ENCODE results near the gene DHODH. TPM values are rescaled to one million over a fixed set of nuclear protein-coding genes. Genes with fewer than 3 reads are reported as not detected.
"Not testable (repeated sequence)": the region's sequence is repeated elsewhere in the genome, so short reads cannot be mapped to it uniquely, and the experiment has no call there.

Gene DHODH
- total and polyA plus RNA-seq, 5 donors from 2014 or later = 4.9 to 10.1 (median 6.6) TPM

- Histone ChIP-seq H3K27me3 (ENCODE audit: control insufficient read depth, insufficient read depth, low read length) (no peaks in the 10 kb centered on the region), H3K4me1 (ENCODE audit: control insufficient read depth, insufficient read depth, low read length, poor library complexity, severe bottlenecking) (no peaks in the 10 kb centered on the region), H3K9me3 (ENCODE audit: control insufficient read depth in 2 of 2, low read length in 2 of 2) (no peaks in the 10 kb centered on the region), H3K27ac (ENCODE audit: insufficient read depth, low read length, poor library complexity, severe bottlenecking) (no peak overlapping the region), H3K36me3 (ENCODE audit: control insufficient read depth, insufficient read depth, low read length) (no peaks in the 10 kb centered on the region), H3K4me3 (ENCODE audit: low read depth, low read length) (no peak overlapping the region)
- ATAC-seq (ENCODE audit: low read depth in 2 of 2) (no peak), DNase-seq (no peak)
- Mint-ChIP-seq H3K27ac (no peak overlapping the region), H3K27me3 (no peaks in the 10 kb centered on the region), H3K36me3 (no peaks in the 10 kb centered on the region), H3K9me3 (no peaks in the 10 kb centered on the region), H3K4me3 (no peak overlapping the region), H3K4me1 (no peaks in the 10 kb centered on the region)
These were observed 65.2 kb downstream of the DHODH start for GRCh38 chr16:72073560-72074230.

- not testable (repeated sequence) for H3K27me3 Mint-ChIP-seq; H3K4me3 Mint-ChIP-seq; H3K9me3 Mint-ChIP-seq; DNase-seq; H3K27me3 ChIP-seq (ENCODE audit: control insufficient read depth, insufficient read depth, low read length); H3K36me3 ChIP-seq (ENCODE audit: control insufficient read depth, insufficient read depth, low read length); ATAC-seq (ENCODE audit: low read depth in 2 of 2); H3K4me3 ChIP-seq (ENCODE audit: low read depth, low read length); H3K27ac ChIP-seq (ENCODE audit: insufficient read depth, low read length, poor library complexity, severe bottlenecking); H3K27ac Mint-ChIP-seq; H3K36me3 Mint-ChIP-seq; H3K4me1 Mint-ChIP-seq; H3K4me1 ChIP-seq (ENCODE audit: control insufficient read depth, insufficient read depth, low read length, poor library complexity, severe bottlenecking); H3K9me3 ChIP-seq (ENCODE audit: control insufficient read depth in 2 of 2, low read length in 2 of 2)
These were observed 66.5 kb downstream of the DHODH start for GRCh38 chr16:72075067-72075466.

Other genes with a start within 250 kb of the DHODH start
- 190 TPM for gene AP1G1, start 199.9 kb upstream of the DHODH start, total RNA-seq
- gene AP1G1, start 199.9 kb upstream of the DHODH start, polyA plus RNA-seq = 10 to 100 TPM; 11.7 to 13.9 (median 12.8) TPM
- gene ATXN1L, start 162.8 kb upstream of the DHODH start, total RNA-seq = 46.8 TPM
- gene ATXN1L, start 162.8 kb upstream of the DHODH start, polyA plus RNA-seq = 10 to 100 TPM in 2 of 4 donors, 1 to 10 TPM in 2; 7.7 to 14.0 (median 10.3) TPM
- gene ZNF821, start 124.6 kb upstream of the DHODH start, total RNA-seq = 21.6 TPM
- 10 to 100 TPM; 13.3 to 15.5 (median 15.2) TPM for gene ZNF821, start 124.6 kb upstream of the DHODH start, polyA plus RNA-seq
- gene IST1, start 113.2 kb upstream of the DHODH start, total RNA-seq = 346 TPM
- gene IST1, start 113.2 kb upstream of the DHODH start, polyA plus RNA-seq = 100 to 1,000 TPM; 151 to 252 (median 190) TPM
- gene PKD1L3, start 8.3 kb upstream of the DHODH start, total RNA-seq = not detected
- gene PKD1L3, start 8.3 kb upstream of the DHODH start, polyA plus RNA-seq = not detected
- not detected for gene HP, start 45.8 kb downstream of the DHODH start, total RNA-seq
- gene HP, start 45.8 kb downstream of the DHODH start, polyA plus RNA-seq = not detected
- gene HPR, start 54.5 kb downstream of the DHODH start, total RNA-seq = not detected
- gene HPR, start 54.5 kb downstream of the DHODH start, polyA plus RNA-seq = under 1 TPM in 1 of 4 donors, not detected in 3; 0.67 TPM
- gene TXNL4B, start 84.9 kb downstream of the DHODH start, total RNA-seq = 12.8 TPM
- 10 to 100 TPM; 14.5 to 18.5 (median 17.0) TPM for gene TXNL4B, start 84.9 kb downstream of the DHODH start, polyA plus RNA-seq
- gene DHX38, start 85.1 kb downstream of the DHODH start, total RNA-seq = 113 TPM
- gene DHX38, start 85.1 kb downstream of the DHODH start, polyA plus RNA-seq = 10 to 100 TPM; 19.9 to 27.7 (median 23.7) TPM
- 2.0 TPM for gene PMFBP1, start 163.4 kb downstream of the DHODH start, total RNA-seq
- gene PMFBP1, start 163.4 kb downstream of the DHODH start, polyA plus RNA-seq = not detected